ENCODE results near the gene LKAAEAR1.

LKAAEAR1 gene

GRCh38 chr20:64036346-64037198 lies 47.6 kb downstream of the LKAAEAR1 start:
- DNase-seq (ENCODE audit: low read depth) = no peak

GRCh38 chr20:64035933-64036345 lies 48.3 kb downstream of the LKAAEAR1 start, which contains the start of gene C20orf204:
Gene C20orf204 (plus strand): TSS chr20:64036182. CDS start chr20:64036324, 142 bp downstream.
- DNase-seq (ENCODE audit: low read depth) = no peak

GRCh38 chr20:64035066-64035932 lies 48.9 kb downstream of the LKAAEAR1 start:
- DNase-seq (ENCODE audit: low read depth) = no peak

- DNase-seq (ENCODE audit: low read depth) = no peak
Observed at GRCh38 chr20:64033981-64034493, 50.2 kb downstream of the LKAAEAR1 start.

All from activated T-helper 1 cell treated with Interleukin-2 at 50 U/mL for 16 hours (primary cell).